T-helper 9 cell (primary cell): ENCODE results near the gene SHISA5.
"Not testable (repeated sequence)": the region's sequence is repeated elsewhere in the genome, so short reads cannot be mapped to it uniquely, and the experiment has no call there.

Experiments
- DNase-seq: peaks from one replicate; pipeline ENCODE4 v3.0.0-alpha.2; 2020

Gene SHISA5

GRCh38 chr3:48476426-48477053 lies 27.4 kb downstream of the SHISA5 start:
- DNase-seq, result no peak

GRCh38 chr3:48475188-48475587 lies 28.8 kb downstream of the SHISA5 start:
- DNase-seq, result no peak

- DNase-seq, result no peak
Observed at GRCh38 chr3:48474619-48475018, 29.4 kb downstream of the SHISA5 start.

- not testable (repeated sequence) for DNase-seq
Observed at GRCh38 chr3:48474031-48474430, 29.9 kb downstream of the SHISA5 start.

- no peak for DNase-seq
Observed at GRCh38 chr3:48473617-48473952, 30.4 kb downstream of the SHISA5 start.

GRCh38 chr3:48472923-48473616 lies 30.9 kb downstream of the SHISA5 start:
- peak; percentile 89 for DNase-seq

- no peak for DNase-seq
Observed at GRCh38 chr3:48472673-48472922, 31.4 kb downstream of the SHISA5 start.

GRCh38 chr3:48470286-48470685 lies 33.7 kb downstream of the SHISA5 start:
- no peak for DNase-seq

GRCh38 chr3:48469046-48469915 lies 34.7 kb downstream of the SHISA5 start:
- no peak for DNase-seq

- no peak for DNase-seq
Observed at GRCh38 chr3:48468329-48468731, 35.6 kb downstream of the SHISA5 start.

- no peak for DNase-seq
Observed at GRCh38 chr3:48467473-48468267, 36.3 kb downstream of the SHISA5 start.

- DNase-seq, result no peak
Observed at GRCh38 chr3:48467110-48467454, 36.9 kb downstream of the SHISA5 start.

- DNase-seq, result no peak
Observed at GRCh38 chr3:48466386-48467109, 37.4 kb downstream of the SHISA5 start.

GRCh38 chr3:48465531-48466378 lies 38.2 kb downstream of the SHISA5 start:
- peak; percentile 60 for DNase-seq

- DNase-seq, result no peak
Observed at GRCh38 chr3:48465237-48465530, 38.8 kb downstream of the SHISA5 start.

- DNase-seq, result no peak
Observed at GRCh38 chr3:48464713-48465221, 39.2 kb downstream of the SHISA5 start.

- no peak for DNase-seq
Observed at GRCh38 chr3:48463703-48464102, 40.3 kb downstream of the SHISA5 start.

- not testable (repeated sequence) for DNase-seq
Observed at GRCh38 chr3:48461767-48462166, 42.2 kb downstream of the SHISA5 start.

- no peak for DNase-seq
Observed at GRCh38 chr3:48460517-48460902, 43.5 kb downstream of the SHISA5 start.

GRCh38 chr3:48459773-48460516 lies 44.0 kb downstream of the SHISA5 start:
- DNase-seq, result no peak

GRCh38 chr3:48459331-48459730 lies 44.6 kb downstream of the SHISA5 start:
- DNase-seq, result no peak
